Spleen (tissue), 7 donors: ENCODE data around the gene ITCH.
"Not testable (repeated sequence)": the region's sequence is repeated elsewhere in the genome, so short reads cannot be mapped to it uniquely, and the experiment has no call there.

Source experiments
- POLR2AphosphoS5 ChIP-seq, 3 donors: sonication (generic); formaldehyde crosslinking; IDR thresholded peaks; one replicate each; pipeline ENCODE4 v1.5.1; 2017; ENCODE audit warnings: antibody characterized with exemption in 3 of 3
- TF ChIP-seq, protein P1 (sequence below), 11 experiments: fragments of 200-600 bp in 7 of 11; fragments of 450-650 bp in 4 of 11; sonication (generic) in 4 of 11; IDR thresholded peaks in 8 of 11; conservative IDR thresholded peaks in 3 of 11; 1 replicate in 7 of 11; 2 replicates in 4 of 11; pipeline versions ENCODE4 v1.4.0 to v1.8.0; 2016 to 2021; ENCODE audit warnings: antibody characterized with exemption in 11 of 11, inconsistent platforms in 4 of 11, mild to moderate bottlenecking in 1 of 11
- donor health status: DM: no; HTN: no; CAD: no; lungs with moderate emphysema.
- donor health status: DM: no; HTN: no; CAD: no.
- donor health status: DM: no; HTN: no; CAD: no.

GRCh38 chr20:34518863-34519262 lies 155.8 kb downstream of the ITCH start:
- TF ChIP-seq POLR2AphosphoS5 (IDR thresholded peaks at IDR 0.05) = not testable (repeated sequence)
- TF ChIP-seq, protein P1, sequence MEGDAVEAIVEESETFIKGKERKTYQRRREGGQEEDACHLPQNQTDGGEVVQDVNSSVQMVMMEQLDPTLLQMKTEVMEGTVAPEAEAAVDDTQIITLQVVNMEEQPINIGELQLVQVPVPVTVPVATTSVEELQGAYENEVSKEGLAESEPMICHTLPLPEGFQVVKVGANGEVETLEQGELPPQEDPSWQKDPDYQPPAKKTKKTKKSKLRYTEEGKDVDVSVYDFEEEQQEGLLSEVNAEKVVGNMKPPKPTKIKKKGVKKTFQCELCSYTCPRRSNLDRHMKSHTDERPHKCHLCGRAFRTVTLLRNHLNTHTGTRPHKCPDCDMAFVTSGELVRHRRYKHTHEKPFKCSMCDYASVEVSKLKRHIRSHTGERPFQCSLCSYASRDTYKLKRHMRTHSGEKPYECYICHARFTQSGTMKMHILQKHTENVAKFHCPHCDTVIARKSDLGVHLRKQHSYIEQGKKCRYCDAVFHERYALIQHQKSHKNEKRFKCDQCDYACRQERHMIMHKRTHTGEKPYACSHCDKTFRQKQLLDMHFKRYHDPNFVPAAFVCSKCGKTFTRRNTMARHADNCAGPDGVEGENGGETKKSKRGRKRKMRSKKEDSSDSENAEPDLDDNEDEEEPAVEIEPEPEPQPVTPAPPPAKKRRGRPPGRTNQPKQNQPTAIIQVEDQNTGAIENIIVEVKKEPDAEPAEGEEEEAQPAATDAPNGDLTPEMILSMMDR (IDR thresholded peaks at IDR 0.05 in 8 of 11, conservative IDR thresholded peaks at IDR 0.05 in 3 of 11) = not testable (repeated sequence)
